PFSK-1 (cell line): ENCODE results near the gene ZNF268.

Experiments used
- FOXP2 ChIP-seq: optimal IDR thresholded peaks from 2 replicates; pipeline ENCODE3; 2011; ENCODE audit warnings: borderline replicate concordance, control low read depth, inconsistent platforms; ENCODE audit not compliant: insufficient read depth; ENCODE audit errors: extremely low read length, extremely low read depth
- POLR2AphosphoS5 ChIP-seq: IDR thresholded peaks from 2 replicates; pipeline ENCODE4 v1.6.1; 2012; ENCODE audit warnings: low read depth, mild to moderate bottlenecking, control low read depth, low read length, moderate library complexity
- SIN3A ChIP-seq: IDR thresholded peaks from 2 replicates; pipeline ENCODE4 v1.6.1; 2012; ENCODE audit warnings: mild to moderate bottlenecking, low read length, moderate library complexity, borderline replicate concordance; ENCODE audit not compliant: insufficient read depth
- TAF1 ChIP-seq: IDR thresholded peaks from 2 replicates; pipeline ENCODE4 v1.6.1; 2012; ENCODE audit warnings: low read length, control low read depth, borderline replicate concordance; ENCODE audit not compliant: insufficient read depth
- TF ChIP-seq, protein P1 (sequence below), 2 experiments: IDR thresholded peaks; 2 replicates each; pipeline versions ENCODE4 v1.6.1 to v1.8.0; 2011 to 2012; ENCODE audit warnings: low read depth in 2 of 2, low read length in 2 of 2, control low read depth in 1 of 2, inconsistent platforms in 1 of 2, mild to moderate bottlenecking in 1 of 2, moderate library complexity in 1 of 2; ENCODE audit not compliant: insufficient read depth in 1 of 2

The ZNF268 gene

GRCh38 chr12:133231001-133231400 lies 49.7 kb downstream of the ZNF268 start:
- no peak for TF ChIP-seq POLR2AphosphoS5
- TF ChIP-seq FOXP2: no peak
- TF ChIP-seq SIN3A: no peak
- TF ChIP-seq TAF1: no peak
- TF ChIP-seq, protein P1, sequence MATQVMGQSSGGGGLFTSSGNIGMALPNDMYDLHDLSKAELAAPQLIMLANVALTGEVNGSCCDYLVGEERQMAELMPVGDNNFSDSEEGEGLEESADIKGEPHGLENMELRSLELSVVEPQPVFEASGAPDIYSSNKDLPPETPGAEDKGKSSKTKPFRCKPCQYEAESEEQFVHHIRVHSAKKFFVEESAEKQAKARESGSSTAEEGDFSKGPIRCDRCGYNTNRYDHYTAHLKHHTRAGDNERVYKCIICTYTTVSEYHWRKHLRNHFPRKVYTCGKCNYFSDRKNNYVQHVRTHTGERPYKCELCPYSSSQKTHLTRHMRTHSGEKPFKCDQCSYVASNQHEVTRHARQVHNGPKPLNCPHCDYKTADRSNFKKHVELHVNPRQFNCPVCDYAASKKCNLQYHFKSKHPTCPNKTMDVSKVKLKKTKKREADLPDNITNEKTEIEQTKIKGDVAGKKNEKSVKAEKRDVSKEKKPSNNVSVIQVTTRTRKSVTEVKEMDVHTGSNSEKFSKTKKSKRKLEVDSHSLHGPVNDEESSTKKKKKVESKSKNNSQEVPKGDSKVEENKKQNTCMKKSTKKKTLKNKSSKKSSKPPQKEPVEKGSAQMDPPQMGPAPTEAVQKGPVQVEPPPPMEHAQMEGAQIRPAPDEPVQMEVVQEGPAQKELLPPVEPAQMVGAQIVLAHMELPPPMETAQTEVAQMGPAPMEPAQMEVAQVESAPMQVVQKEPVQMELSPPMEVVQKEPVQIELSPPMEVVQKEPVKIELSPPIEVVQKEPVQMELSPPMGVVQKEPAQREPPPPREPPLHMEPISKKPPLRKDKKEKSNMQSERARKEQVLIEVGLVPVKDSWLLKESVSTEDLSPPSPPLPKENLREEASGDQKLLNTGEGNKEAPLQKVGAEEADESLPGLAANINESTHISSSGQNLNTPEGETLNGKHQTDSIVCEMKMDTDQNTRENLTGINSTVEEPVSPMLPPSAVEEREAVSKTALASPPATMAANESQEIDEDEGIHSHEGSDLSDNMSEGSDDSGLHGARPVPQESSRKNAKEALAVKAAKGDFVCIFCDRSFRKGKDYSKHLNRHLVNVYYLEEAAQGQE (IDR thresholded peaks at IDR 0.05; ENCODE audit: insufficient read depth in 1 of 2, low read depth in 2 of 2, low read length in 2 of 2): no peak

- TF ChIP-seq POLR2AphosphoS5 (no peak), FOXP2 (no peak), TAF1 (no peak), SIN3A (no peak)
- TF ChIP-seq, protein P1 (IDR thresholded peaks at IDR 0.05; ENCODE audit: insufficient read depth in 1 of 2, low read depth in 2 of 2, low read length in 2 of 2): no peak
Observed at GRCh38 chr12:133233006-133233405, 51.7 kb downstream of the ZNF268 start.

DNA sequence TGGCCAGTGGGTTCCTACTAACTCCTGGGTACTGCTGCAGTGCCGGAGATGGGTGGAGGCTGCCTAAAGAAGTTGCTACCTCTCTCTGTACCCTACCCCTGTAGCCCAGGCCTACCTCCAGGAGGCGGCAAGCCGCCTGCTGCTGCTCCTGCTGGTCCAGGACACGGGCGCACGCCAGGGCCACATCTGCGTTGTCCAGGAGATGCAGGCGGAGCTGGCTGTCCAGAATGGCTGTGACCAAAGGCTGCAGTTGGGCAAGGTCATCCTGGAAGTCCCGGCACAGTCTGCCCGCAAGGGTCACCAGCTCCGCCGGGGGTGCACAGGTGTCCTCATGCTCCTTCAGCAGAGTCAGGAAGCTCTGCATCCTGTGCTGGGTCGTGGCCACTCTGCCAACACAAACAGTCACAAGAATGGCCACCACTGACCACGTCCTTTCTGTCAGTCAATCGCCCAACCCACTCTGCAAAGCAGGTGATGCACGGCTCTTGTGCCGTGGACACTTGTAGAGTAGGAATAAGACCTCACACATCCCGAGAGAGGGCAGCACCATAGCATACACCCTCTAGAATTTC lies 52.8 kb downstream of the ZNF268 start:
- TF ChIP-seq SIN3A (no peak), FOXP2 (no peak), TAF1 (no peak), POLR2AphosphoS5 (no peak)
- TF ChIP-seq, protein P1 (IDR thresholded peaks at IDR 0.05; ENCODE audit: insufficient read depth in 1 of 2, low read depth in 2 of 2, low read length in 2 of 2): no peak

GRCh38 chr12:133234971-133235370 lies 53.7 kb downstream of the ZNF268 start:
- TF ChIP-seq POLR2AphosphoS5 (no peak), FOXP2 (no peak), TAF1 (no peak), SIN3A (no peak)
- TF ChIP-seq, protein P1 (IDR thresholded peaks at IDR 0.05; ENCODE audit: insufficient read depth in 1 of 2, low read depth in 2 of 2, low read length in 2 of 2): no peak
